ENCODE measurements around the gene DBP.

DNA sequence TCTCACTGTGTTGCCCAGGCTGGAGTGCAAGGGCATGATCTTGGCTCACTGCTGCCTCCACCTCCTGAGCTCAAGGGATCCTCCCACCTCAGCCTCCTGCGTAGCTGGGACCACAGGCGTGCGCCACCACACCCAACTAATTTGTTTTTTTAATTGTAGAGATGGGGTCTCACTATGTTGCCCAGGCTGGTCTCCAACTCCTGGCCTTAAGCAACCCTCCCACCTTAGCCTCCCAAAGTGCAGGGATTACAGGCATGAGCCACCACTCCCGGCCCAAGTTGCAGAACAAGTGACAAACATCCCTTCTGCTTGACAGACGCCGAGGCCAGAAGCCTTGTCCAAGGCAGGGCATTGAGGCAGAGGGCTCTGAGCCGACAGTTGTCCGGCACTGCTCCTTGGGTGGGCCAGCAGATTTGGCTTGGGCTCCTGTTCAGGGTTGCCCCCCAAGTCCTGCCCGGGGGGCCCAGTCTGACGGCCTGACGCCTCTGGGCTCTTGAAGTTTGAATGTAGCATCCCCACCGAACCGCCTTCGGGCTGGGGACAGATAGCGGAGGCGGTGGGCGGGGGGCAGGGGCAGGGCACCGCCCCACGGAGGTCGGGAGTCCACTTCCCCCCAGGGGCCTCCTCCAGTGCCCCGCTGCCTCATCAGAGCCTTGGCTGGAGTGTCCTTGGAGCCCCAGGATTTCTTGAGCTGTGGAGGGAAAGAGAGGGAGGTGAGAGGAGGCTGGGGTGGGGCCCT is 36.3 kb downstream of the DBP start:
- TF ChIP-seq POLR2AphosphoS5 (IDR thresholded peaks at IDR 0.05; ENCODE audit: low read depth, low read length) (no peak), POLR2A (IDR thresholded peaks at IDR 0.05; ENCODE audit: low read depth, low read length) (no peak), TAF1 (IDR thresholded peaks at IDR 0.05; ENCODE audit: borderline replicate concordance, low read depth, low read length) (no peak)
